Left kidney (tissue), 2 donors: ENCODE data around the gene PRL. TPM values are rescaled to one million over a fixed set of nuclear protein-coding genes. Genes with fewer than 3 reads are reported as not detected.

ENCODE experiments used
- DNase-seq: peaks from one replicate; pipeline ENCODE4 v3.0.0-alpha.2; 2013
- polyA plus RNA-seq: library from polyadenylated mRNA; unstranded; fragments of 120-200 nt; gene quantifications from one replicate; pipeline ENCODE4 v1.2.1, GENCODE V29; 2013; ENCODE audit not compliant: insufficient read length

PRL gene
- polyA plus RNA-seq, 1 donor: 0.10 TPM

DNA sequence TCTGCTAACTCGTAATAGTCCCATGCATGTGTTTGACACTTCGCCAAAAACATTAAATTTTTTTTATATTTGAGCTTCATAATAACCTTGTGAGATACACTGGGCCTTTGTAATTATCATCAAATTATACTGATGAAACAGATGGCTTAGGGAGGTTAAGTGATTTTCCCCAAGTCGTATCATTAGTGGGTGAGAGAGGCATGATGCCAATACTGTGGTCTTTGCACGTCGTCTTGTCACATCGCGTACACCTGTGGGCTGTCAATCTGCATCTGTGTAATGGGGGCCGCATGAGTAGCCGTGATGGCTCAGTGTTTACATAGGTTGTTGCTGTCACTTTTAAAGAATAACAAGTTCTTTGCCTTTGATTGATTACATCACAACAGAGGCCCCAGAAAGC lies 1.7 kb downstream of the PRL start:
- DNase-seq: no peak

- DNase-seq: no peak
Observed at GRCh38 chr6:22294301-22294700, 2.5 kb downstream of the PRL start.

DNA sequence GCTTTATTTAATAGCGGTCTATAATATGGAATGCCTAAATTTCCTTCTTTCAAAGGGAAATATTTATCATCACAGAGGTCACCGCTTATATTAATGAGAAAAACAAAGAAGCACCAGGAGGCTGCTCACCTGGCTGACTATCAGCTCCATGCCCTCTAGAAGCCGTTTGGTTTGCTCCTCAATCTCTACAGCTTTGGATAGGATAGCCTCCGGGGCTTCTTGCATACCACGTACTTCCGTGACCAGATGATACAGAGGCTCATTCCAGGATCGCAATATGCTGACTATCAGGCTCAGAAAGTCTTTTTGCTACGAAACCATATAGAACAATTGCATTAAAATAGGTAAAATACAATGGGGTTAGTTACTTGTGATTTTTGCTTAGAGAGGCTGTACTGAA lies 6.8 kb downstream of the PRL start:
- no peak for DNase-seq

DNA sequence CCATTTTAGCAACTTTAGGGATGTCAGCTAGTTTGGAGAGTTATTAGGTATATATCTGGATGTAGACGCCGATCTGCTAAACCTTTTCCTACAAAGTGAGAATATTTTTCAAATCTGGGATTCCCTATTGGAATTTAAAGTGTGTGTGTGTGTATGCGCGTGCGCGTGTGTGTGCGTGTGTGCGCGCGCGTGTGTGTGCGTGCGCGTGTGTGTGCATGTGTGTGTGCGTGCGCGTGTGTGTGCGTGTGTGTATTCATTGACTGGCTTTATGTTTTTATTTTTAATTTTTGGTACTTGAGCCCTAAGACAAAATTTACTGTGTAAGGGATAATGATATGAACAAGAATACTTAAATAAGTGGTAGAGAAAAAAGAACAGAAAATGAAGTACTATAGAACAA lies 8.1 kb downstream of the PRL start:
- no peak for DNase-seq

DNA sequence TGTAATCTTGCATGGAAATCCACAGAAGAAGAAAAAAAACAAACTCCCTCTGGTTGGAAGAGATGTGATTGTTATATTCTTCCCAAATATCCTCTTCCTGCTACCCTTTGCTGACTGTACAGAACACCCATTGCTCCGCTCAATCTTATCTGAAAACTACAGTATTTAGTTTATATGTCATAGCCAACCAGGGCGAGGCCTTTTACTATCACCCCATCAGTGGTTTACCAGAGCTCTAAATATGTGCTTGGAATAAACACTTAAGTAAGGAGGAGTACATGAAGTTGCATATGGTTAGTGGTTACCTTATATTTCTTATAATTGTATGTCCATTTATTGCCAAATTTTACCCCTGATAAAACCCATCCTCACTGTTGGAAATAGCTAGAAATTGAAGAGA lies 12.2 kb downstream of the PRL start:
- no peak for DNase-seq

- DNase-seq: peak; percentile 8
Observed at GRCh38 chr6:22281341-22282085, 15.3 kb downstream of the PRL start.

DNA sequence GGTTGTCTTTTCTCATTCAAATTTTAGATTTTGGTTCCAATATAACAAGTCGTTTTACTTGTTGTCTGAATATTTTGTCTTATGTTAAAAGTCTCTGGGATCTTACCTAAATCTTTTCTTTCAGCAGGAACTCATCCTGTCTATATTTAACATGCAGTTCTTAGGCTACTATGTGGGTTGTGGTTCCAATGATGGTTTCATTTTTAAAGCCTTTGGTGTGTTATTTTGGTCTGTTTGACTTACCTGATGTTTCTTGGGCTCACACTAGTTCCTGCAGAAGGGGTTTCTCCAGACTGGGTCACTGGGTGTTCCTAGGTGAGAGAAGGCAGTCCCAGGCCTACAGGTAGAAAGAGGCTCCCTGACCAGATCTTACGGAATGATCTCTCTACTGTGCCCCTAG lies 17.4 kb downstream of the PRL start:
- DNase-seq: no peak

- DNase-seq: no peak
Observed at GRCh38 chr6:22271081-22271480, 25.8 kb downstream of the PRL start.

- DNase-seq: no peak
Observed at GRCh38 chr6:22263748-22264147, 33.1 kb downstream of the PRL start.

DNA sequence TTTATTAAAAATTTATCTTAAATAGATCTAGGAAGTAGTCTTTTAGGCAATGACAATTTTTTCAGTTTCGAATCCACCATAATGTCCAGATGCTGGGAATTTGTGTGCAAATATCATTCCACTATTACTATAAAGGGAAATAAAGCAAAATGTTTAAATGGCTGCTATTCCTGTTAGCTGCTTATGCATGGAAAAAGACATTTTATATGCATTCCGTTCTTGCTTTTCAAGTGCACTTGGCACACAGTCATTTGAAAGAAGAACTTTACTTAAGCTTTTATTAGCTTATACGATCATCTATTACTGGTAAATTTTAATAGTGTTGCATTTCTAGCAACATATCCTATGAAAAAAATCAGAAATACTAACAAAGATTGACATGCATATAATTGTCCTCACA lies 42.0 kb downstream of the PRL start:
- no peak for DNase-seq

DNA sequence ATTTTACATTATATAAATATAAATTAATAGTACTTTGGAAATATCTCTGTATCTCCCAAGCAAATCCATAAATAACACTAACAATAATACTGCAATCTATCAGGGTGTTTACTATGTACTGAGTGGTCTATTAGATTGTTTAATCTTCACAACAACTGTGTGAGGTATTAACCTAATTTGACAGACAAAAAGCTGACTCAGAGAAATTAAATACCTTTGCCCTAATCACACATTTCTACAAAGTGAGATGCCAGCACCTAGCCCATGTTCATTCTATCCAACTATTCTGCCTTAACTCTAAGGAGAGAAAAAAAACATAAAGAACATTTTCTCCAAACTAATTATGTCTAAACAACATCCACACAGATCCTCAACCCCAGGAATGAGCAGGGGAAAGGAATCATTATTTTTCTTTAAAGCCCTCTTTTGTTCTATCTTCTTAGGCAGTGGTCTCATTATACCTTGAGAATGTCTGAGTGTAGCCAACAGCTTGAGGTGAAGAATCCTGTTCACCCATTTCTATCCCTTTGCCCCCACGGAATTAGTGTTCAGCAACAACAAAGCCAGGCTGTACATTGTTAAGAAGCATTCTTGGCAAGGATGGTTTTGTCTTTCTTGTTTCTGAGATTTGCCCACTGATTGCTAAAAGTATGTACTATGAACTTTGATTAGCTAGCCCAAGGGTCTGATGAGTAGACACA lies 42.7 kb downstream of the PRL start:
- DNase-seq: no peak

DNA sequence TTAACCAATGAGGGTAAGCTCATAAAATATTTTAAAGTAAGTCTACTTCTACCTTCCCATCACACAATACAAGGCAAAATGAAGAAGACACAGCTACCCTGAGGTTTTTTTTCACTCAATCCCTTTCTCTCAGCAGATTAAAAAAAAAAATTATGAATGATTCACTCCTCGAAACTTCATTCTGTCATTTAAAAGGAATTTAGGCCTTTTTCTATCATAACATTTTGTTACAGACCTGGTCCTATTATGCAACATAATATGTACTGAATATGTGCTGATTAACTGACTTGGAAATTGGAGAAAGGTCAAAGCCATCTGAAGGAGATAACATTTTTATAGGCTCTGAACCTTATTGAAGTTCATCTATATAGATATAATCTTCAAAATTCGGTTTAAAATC lies 45.5 kb downstream of the PRL start:
- no peak for DNase-seq

DNA sequence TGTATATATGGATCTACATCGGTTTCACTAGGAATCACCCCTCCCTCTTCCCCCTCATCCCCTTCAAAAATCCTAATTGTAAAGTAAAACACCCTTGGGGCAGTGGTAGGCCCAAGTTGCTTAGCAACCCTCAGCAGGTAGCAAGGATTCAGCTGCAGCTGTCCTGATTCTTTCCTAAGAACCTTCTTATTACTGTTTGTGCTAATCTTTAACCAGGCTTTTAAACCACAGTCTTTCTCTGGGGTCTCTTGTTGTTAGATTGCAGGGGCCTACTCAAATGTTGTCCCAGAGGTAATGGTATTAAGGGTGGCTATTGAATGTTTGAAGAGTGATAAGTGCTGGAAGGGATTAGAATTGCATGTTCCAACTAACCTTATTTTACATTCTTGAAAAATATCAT lies 46.4 kb downstream of the PRL start:
- no peak for DNase-seq

GRCh38 chr6:22249711-22250350 lies 47.0 kb downstream of the PRL start:
- DNase-seq: no peak

DNA sequence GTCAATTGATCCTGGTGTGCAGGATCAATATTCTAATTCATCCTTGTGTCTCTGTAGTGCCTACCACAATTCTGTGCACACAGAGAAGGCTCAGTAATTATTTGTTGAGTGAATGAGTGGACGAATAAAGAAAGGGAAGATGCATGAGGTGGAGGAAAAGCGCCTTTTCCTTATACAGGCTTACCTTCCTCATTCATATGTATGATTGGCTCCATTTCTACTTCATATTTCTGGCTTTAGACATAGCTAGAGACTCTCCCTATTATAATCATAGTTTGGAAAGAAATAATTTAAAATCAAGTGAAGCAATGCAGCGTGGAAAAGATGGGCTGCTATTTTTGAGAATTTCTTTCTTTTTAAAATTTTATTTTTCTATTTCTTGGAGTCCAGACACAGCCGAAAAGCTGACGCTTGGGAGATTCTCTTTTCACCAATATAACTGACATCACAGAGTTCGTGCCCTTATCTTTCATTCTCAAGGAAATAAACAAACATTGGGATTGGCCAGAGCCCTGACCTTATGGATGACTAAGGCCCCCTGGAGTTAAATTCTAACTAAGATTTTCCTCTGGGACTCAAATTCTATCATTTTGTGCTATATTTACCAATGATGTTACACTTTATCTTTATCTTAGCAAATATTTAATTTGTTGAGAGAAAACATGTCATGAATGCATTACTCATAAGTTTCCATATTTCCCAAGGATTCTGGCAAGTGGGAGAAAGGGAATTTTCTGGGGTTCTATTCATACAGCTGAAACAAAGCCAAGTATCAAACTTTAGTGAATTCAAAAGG lies 48.1 kb downstream of the PRL start:
- DNase-seq: no peak

GRCh38 chr6:22247916-22248482 lies 48.8 kb downstream of the PRL start:
- DNase-seq: no peak

- DNase-seq: no peak
Observed at GRCh38 chr6:22240025-22240424, 56.8 kb downstream of the PRL start.

GRCh38 chr6:22239261-22239921 lies 57.4 kb downstream of the PRL start:
- no peak for DNase-seq

GRCh38 chr6:22238861-22239260 lies 58.0 kb downstream of the PRL start:
- no peak for DNase-seq

GRCh38 chr6:22237526-22237925 lies 59.3 kb downstream of the PRL start:
- DNase-seq: no peak
